Psoas muscle (tissue), 8 donors: ENCODE data around the gene PPP3CA. TPM values are rescaled to one million over a fixed set of nuclear protein-coding genes. Genes with fewer than 3 reads are reported as not detected.

Experiments used
- ATAC-seq, 4 donors: fragments of 200-7000 bp; cut with Tn5 transposase; one replicate each; pipeline ENCODE4 v1.9.1; 2020; ENCODE audit warnings: moderate library complexity in 3 of 4, mild to moderate bottlenecking in 2 of 4
- DNase-seq, 2 donors: peaks; one replicate each; pipeline ENCODE4 v3.0.0-alpha.2; 2020
- H3K27ac ChIP-seq: fragments of 200-600 bp; one replicate; pipeline ENCODE4 v1.8.0; 2022
- H3K27me3 ChIP-seq, 3 donors: fragments of 200-600 bp in 1 of 3; one replicate each; pipeline versions ENCODE4 v1.6.1 to v1.8.0; 2013 to 2022; ENCODE audit warnings: low read length in 2 of 3, mild to moderate bottlenecking in 2 of 3, moderate library complexity in 1 of 3; ENCODE audit not compliant: insufficient read depth in 3 of 3
- H3K36me3 ChIP-seq, 2 donors: fragments of 200-600 bp in 1 of 2; one replicate each; pipeline versions ENCODE4 v1.6.1 to v1.8.0; 2013 to 2022; ENCODE audit warnings: low read depth in 1 of 2, mild to moderate bottlenecking in 1 of 2, moderate library complexity in 1 of 2; ENCODE audit not compliant: insufficient read depth in 1 of 2
- H3K4me1 ChIP-seq: fragments of 200-600 bp; one replicate; pipeline ENCODE4 v1.8.0; 2022
- H3K4me3 ChIP-seq: fragments of 200-600 bp; one replicate; pipeline ENCODE4 v1.8.0; 2022; ENCODE audit warnings: mild to moderate bottlenecking
- H3K9me3 ChIP-seq: fragments of 200-600 bp; one replicate; pipeline ENCODE4 v1.8.0; 2022
- CTCF ChIP-seq: fragments of 200-600 bp; IDR thresholded peaks from one replicate; pipeline ENCODE4 v1.8.0; 2022; ENCODE audit warnings: antibody characterized with exemption
- WGBS, 3 donors: extraction: QIAGEN DNeasy Blood & Tissue Kit; methylation state at CpG; one replicate each; pipeline versions ENCODE4 v1.1.6 to v1.1.7; 2013; 5-methylcytosine and 5-hydroxymethylcytosine counted together
- intact Hi-C, 2 donors: fragments of 100-400 bp; cut with DNase I; formaldehyde crosslinking; loops; one replicate each; pipeline versions ENCODE4 v1.11.0 to v1.14.2; 2022
- polyA plus RNA-seq, 3 donors: library from polyadenylated mRNA; stranded (reverse); fragments of 200-250 nt; gene quantifications; one replicate each; pipeline ENCODE4 v1.2.3, GENCODE V29; 2013
- total RNA-seq, 4 donors: library from RNA; stranded (reverse); fragmentation: NEBNext Ultra II Directional in 2 of 4; extraction: Animal tissue kit (Norgen Biotek cat#: 25700) in 2 of 4; gene quantifications; one replicate each; pipeline versions ENCODE4 v1.2.1 to v1.2.4, GENCODE V29; 2021 to 2023
- donor health status: healthy with polysubstance abuse.
- donor health status: DM: no; HTN: no; CAD: no; lungs with moderate emphysema.
- donor health status: Bipolar disorder and iron deficiency.
- donor health status: healthy.
- donor health status: DM: yes; HTN: yes; CAD: no.
- donor health status: DM: no; HTN: no; CAD: no.
- donor health status: DM: no; HTN: no; CAD: no.
- donor health status: DM: yes; HTN: yes; CAD: no.

The PPP3CA gene
- total and polyA plus RNA-seq, 7 donors = 10.4 to 65.9 (median 32.6) TPM

GRCh38 chr4:101042847-101043246, 304.5 kb downstream of the PPP3CA start:
- no peak overlapping the region for H3K27ac ChIP-seq
- ATAC-seq (no peak), DNase-seq (no peak)
- no peak overlapping the region for H3K4me3 ChIP-seq
- peaks cover 6% of the 10 kb centered on the region for H3K4me1 ChIP-seq
- peaks cover 0 to 7% of the 10 kb centered on the region in 2 donors for H3K36me3 ChIP-seq
- intact Hi-C loops = no loop called here
- no peaks in the 10 kb centered on the region for H3K27me3 ChIP-seq
- no peak for TF ChIP-seq CTCF
- H3K9me3 ChIP-seq = no peaks in the 10 kb centered on the region
- 15 to 21% (median 15%) methylated on average over 1 of the region's 1 CpG for WGBS, 3 donors

GRCh38 chr4:101040776-101041175, 306.6 kb downstream of the PPP3CA start:
- no peak for DNase-seq
- H3K27ac ChIP-seq = no peak overlapping the region
- no peaks in the 10 kb centered on the region for H3K9me3 ChIP-seq
- H3K36me3 ChIP-seq = peaks cover 0 to 7% of the 10 kb centered on the region in 2 donors
- intact Hi-C loops = no loop called here
- peaks cover 6% of the 10 kb centered on the region for H3K4me1 ChIP-seq
- no peak for TF ChIP-seq CTCF
- no peak overlapping the region for H3K4me3 ChIP-seq
- no peak for ATAC-seq
- H3K27me3 ChIP-seq = no peaks in the 10 kb centered on the region
- WGBS, 3 donors = 92 to 99% (median 93%) methylated on average over 2 of the region's 2 CpGs

- DNase-seq = no peak
- no peaks in the 10 kb centered on the region for H3K27me3 ChIP-seq
- no peak for TF ChIP-seq CTCF
- H3K4me1 ChIP-seq = peaks cover 6% of the 10 kb centered on the region
- ATAC-seq = no peak
- 93 to 98% (median 97%) methylated on average over 5 of the region's 5 CpGs for WGBS, 3 donors
- no peak overlapping the region for H3K27ac ChIP-seq
- H3K9me3 ChIP-seq = no peaks in the 10 kb centered on the region
- H3K4me3 ChIP-seq = no peak overlapping the region
- H3K36me3 ChIP-seq = peaks cover 0 to 7% of the 10 kb centered on the region in 2 donors
- intact Hi-C loops = no loop called here
Observed at GRCh38 chr4:101039367-101039766, 308.0 kb downstream of the PPP3CA start.

GRCh38 chr4:101037938-101038413, 309.4 kb downstream of the PPP3CA start:
- no peak for TF ChIP-seq CTCF
- no peaks in the 10 kb centered on the region for H3K27me3 ChIP-seq
- intact Hi-C loops = no loop called here

GRCh38 chr4:101037249-101037648, 310.1 kb downstream of the PPP3CA start:
- intact Hi-C loops = no loop called here
- no peak for TF ChIP-seq CTCF
- Histone ChIP-seq H3K27me3 (no peaks in the 10 kb centered on the region), H3K4me3 (no peak overlapping the region), H3K9me3 (no peaks in the 10 kb centered on the region), H3K27ac (no peak overlapping the region), H3K4me1 (no peaks in the 10 kb centered on the region), H3K36me3 (peaks cover 0 to 7% of the 10 kb centered on the region in 2 donors)
- no peak for DNase-seq
- ATAC-seq = no peak
- WGBS, 3 donors = 83 to 85% (median 84%) methylated on average over 3 of the region's 3 CpGs

More at GRCh38 chr4:101037938-101038413, 309.4 kb downstream of the PPP3CA start:
- Histone ChIP-seq H3K4me1 (peaks cover 2% of the 10 kb centered on the region), H3K4me3 (no peak overlapping the region), H3K9me3 (no peaks in the 10 kb centered on the region), H3K36me3 (peaks cover 0 to 7% of the 10 kb centered on the region in 2 donors), H3K27ac (no peak overlapping the region)
- DNase-seq (no peak), ATAC-seq (no peak)
- WGBS, 3 donors = 24 to 54% (median 43%) methylated on average over 1 of the region's 1 CpG
